ENCODE measurements around the gene IL2RA. TPM values are rescaled to one million over a fixed set of nuclear protein-coding genes. Genes with fewer than 3 reads are reported as not detected.

The IL2RA gene
- total and polyA plus RNA-seq, 9 of the 15 experiments (the other 6 are each of a cell fraction or from before 2014, with no cell fraction given), result 0.95 TPM; not detected in 8

DNA sequence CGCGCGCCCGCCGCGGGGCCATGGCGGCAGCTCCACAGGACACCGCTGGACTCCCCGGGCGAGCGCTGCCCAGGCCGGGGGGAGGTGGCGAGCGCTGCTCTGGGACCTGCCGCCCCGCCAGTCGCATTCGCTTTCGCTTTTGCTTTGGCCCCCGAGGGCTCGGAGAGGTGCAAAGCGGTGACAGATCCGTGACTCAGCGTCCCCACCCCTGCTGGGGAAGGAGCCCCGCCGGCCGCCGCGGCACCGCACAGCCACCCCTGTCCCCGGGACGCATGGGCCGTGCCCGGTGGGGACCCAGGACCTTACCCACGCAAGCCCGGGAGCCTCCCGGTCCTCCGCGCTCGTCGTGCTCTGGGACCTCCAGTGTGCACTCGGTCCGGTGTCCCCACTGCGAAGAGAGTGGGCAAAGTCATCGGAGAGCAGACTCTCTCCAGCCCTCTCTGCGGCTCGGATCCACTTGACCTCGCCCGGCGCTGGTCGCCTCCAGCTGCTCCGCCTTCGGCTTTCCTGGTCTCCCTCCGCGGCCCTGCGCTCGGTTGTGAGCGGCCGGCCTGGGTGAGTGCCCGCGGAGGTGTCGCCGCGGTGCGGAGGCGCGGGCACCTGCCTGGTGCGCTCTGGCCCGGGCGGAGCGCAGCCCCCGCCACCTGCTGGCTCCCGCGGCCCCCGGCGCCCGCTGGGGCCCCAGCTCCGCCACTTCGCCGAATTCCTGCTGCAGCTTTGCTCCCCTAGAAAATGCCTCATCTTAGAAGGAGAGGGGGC, 84.5 kb downstream of the IL2RA start, which contains the start of gene IL15RA (continued):
- TF ChIP-seq, protein P1, sequence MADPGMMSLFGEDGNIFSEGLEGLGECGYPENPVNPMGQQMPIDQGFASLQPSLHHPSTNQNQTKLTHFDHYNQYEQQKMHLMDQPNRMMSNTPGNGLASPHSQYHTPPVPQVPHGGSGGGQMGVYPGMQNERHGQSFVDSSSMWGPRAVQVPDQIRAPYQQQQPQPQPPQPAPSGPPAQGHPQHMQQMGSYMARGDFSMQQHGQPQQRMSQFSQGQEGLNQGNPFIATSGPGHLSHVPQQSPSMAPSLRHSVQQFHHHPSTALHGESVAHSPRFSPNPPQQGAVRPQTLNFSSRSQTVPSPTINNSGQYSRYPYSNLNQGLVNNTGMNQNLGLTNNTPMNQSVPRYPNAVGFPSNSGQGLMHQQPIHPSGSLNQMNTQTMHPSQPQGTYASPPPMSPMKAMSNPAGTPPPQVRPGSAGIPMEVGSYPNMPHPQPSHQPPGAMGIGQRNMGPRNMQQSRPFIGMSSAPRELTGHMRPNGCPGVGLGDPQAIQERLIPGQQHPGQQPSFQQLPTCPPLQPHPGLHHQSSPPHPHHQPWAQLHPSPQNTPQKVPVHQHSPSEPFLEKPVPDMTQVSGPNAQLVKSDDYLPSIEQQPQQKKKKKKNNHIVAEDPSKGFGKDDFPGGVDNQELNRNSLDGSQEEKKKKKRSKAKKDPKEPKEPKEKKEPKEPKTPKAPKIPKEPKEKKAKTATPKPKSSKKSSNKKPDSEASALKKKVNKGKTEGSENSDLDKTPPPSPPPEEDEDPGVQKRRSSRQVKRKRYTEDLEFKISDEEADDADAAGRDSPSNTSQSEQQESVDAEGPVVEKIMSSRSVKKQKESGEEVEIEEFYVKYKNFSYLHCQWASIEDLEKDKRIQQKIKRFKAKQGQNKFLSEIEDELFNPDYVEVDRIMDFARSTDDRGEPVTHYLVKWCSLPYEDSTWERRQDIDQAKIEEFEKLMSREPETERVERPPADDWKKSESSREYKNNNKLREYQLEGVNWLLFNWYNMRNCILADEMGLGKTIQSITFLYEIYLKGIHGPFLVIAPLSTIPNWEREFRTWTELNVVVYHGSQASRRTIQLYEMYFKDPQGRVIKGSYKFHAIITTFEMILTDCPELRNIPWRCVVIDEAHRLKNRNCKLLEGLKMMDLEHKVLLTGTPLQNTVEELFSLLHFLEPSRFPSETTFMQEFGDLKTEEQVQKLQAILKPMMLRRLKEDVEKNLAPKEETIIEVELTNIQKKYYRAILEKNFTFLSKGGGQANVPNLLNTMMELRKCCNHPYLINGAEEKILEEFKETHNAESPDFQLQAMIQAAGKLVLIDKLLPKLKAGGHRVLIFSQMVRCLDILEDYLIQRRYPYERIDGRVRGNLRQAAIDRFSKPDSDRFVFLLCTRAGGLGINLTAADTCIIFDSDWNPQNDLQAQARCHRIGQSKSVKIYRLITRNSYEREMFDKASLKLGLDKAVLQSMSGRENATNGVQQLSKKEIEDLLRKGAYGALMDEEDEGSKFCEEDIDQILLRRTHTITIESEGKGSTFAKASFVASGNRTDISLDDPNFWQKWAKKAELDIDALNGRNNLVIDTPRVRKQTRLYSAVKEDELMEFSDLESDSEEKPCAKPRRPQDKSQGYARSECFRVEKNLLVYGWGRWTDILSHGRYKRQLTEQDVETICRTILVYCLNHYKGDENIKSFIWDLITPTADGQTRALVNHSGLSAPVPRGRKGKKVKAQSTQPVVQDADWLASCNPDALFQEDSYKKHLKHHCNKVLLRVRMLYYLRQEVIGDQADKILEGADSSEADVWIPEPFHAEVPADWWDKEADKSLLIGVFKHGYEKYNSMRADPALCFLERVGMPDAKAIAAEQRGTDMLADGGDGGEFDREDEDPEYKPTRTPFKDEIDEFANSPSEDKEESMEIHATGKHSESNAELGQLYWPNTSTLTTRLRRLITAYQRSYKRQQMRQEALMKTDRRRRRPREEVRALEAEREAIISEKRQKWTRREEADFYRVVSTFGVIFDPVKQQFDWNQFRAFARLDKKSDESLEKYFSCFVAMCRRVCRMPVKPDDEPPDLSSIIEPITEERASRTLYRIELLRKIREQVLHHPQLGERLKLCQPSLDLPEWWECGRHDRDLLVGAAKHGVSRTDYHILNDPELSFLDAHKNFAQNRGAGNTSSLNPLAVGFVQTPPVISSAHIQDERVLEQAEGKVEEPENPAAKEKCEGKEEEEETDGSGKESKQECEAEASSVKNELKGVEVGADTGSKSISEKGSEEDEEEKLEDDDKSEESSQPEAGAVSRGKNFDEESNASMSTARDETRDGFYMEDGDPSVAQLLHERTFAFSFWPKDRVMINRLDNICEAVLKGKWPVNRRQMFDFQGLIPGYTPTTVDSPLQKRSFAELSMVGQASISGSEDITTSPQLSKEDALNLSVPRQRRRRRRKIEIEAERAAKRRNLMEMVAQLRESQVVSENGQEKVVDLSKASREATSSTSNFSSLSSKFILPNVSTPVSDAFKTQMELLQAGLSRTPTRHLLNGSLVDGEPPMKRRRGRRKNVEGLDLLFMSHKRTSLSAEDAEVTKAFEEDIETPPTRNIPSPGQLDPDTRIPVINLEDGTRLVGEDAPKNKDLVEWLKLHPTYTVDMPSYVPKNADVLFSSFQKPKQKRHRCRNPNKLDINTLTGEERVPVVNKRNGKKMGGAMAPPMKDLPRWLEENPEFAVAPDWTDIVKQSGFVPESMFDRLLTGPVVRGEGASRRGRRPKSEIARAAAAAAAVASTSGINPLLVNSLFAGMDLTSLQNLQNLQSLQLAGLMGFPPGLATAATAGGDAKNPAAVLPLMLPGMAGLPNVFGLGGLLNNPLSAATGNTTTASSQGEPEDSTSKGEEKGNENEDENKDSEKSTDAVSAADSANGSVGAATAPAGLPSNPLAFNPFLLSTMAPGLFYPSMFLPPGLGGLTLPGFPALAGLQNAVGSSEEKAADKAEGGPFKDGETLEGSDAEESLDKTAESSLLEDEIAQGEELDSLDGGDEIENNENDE (IDR thresholded peaks at IDR 0.05; ENCODE audit: low read depth, low read length), result no peak
- peak; percentile 40 for TF ChIP-seq PRPF4 (IDR thresholded peaks at IDR 0.05; ENCODE audit: insufficient read depth, low read depth, low read length, poor library complexity, severe bottlenecking)
- TF ChIP-seq U2AF1 (optimal IDR thresholded peaks at IDR 0.05; ENCODE audit: low read depth, low read length), result no peak
- no peak for TF ChIP-seq ZBTB17 (CRISPR knock-in tag; IDR thresholded peaks at IDR 0.05)
- no peak for TF ChIP-seq ZNF24 (IDR thresholded peaks at IDR 0.05)
- no peak for TF ChIP-seq ZNF830 (CRISPR knock-in tag; IDR thresholded peaks at IDR 0.05)
- TF ChIP-seq SIN3A (IDR thresholded peaks at IDR 0.05; ENCODE audit: borderline replicate concordance in 2 of 2, control insufficient read depth in 1 of 2, low read depth in 2 of 2, low read length in 2 of 2), result 0 out of 4 replicates have a peak, but pooled peaks of 1 of the 2 experiments have one; percentile 15
- TF ChIP-seq, protein P2, sequence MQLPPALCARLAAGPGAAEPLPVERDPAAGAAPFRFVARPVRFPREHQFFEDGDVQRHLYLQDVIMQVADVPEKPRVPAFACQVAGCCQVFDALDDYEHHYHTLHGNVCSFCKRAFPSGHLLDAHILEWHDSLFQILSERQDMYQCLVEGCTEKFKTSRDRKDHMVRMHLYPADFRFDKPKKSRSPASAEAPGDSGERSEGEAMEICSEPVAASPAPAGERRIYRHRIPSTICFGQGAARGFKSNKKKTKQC (CRISPR knock-in tag; IDR thresholded peaks at IDR 0.05), result peak; percentile 89; the same call in 1 of the 2 replicates
- TF ChIP-seq, protein P3, sequence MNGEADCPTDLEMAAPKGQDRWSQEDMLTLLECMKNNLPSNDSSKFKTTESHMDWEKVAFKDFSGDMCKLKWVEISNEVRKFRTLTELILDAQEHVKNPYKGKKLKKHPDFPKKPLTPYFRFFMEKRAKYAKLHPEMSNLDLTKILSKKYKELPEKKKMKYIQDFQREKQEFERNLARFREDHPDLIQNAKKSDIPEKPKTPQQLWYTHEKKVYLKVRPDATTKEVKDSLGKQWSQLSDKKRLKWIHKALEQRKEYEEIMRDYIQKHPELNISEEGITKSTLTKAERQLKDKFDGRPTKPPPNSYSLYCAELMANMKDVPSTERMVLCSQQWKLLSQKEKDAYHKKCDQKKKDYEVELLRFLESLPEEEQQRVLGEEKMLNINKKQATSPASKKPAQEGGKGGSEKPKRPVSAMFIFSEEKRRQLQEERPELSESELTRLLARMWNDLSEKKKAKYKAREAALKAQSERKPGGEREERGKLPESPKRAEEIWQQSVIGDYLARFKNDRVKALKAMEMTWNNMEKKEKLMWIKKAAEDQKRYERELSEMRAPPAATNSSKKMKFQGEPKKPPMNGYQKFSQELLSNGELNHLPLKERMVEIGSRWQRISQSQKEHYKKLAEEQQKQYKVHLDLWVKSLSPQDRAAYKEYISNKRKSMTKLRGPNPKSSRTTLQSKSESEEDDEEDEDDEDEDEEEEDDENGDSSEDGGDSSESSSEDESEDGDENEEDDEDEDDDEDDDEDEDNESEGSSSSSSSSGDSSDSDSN (IDR thresholded peaks at IDR 0.05; ENCODE audit: borderline replicate concordance in 1 of 2, low read depth in 2 of 2, low read length in 2 of 2), result peak; percentile 48 to 67
- TF ChIP-seq SOX6 (IDR thresholded peaks at IDR 0.05), result no peak
- no peak for TF ChIP-seq HEY1 (CRISPR knock-in tag; IDR thresholded peaks at IDR 0.05; ENCODE audit: borderline replicate concordance)
- no peak for TF ChIP-seq ZNF384 (IDR thresholded peaks at IDR 0.05; ENCODE audit: low read depth, low read length)
- TF ChIP-seq PHF20 (IDR thresholded peaks at IDR 0.05; ENCODE audit: partially characterized antibody), result no peak
